ENCODE data around the gene SLC66A1.

SLC66A1 gene

DNA sequence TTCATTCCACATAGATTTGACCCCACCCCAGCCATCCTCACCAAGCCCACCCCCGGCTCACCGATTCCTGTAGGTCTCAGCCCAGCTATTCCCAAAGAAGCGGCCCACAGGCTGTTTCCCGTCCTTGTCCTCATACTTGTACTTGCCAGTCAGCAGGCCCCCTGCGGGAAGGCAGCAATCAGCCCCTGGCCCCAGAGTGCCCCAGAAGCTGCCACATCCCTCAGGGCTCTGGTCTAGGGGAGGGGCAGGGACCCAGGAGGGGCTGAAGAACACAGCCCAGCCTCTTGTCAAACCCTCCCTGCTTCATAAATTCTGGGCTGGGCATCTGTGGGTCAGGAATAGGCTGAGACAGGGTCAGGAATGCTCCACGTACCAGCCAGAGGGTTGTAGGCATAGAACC, 5.2 kb upstream of the SLC66A1 start:
- no peak for DNase-seq

DNA sequence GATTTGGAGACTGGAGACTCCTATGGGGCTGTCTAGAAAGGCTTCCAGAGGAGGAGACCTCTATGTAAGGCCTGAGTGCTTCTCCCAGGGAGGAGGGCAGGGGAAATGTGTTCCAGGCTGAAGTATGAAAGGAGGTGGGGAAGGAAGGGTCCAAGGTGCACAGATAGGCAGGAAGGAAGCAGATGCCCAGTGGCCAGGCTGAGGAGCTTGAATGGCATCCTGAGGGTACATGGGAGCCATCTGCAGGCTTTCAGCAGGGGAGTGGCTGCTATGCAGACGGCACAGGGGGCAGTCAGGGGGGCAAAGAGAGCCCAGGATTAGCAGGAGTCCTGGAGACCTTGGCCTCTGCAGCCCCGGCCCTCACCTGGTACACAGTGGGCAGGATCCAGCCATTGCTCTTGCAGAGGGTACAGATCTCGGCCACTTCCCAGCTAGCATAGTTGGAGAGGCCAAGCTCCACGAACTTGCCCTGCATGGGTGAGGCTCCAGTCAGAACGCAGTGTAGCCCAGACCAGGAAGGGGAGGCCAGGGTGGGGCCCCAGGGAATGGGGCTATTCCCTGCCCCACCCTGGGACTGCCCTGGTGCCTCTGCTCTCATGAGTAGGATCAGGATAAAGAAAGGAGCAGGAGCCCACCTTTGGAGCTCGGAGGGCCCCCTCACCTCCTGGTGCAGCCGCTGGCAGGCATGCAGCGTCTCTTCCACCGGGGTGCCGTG, 4.2 kb upstream of the SLC66A1 start:
- no peak for DNase-seq

DNA sequence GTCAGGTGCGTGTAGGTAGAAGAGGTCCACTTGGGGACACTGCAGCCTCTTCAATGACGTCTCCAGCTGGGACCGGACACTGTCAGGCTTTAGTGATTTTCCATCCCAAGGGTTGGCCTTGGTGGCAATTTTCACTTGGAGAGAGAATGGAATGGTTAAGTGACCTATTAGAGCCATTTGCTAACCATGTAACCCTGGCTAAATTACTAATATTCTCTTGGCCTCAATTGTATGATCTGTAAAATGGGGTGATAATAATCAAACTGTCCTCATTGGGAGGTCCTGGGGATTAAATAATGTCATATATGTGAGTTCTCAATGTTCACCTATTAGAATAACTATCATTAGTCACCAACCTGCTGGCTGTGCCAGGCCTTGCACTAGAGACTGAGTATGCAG, 3.6 kb upstream of the SLC66A1 start:
- DNase-seq, result no peak

DNA sequence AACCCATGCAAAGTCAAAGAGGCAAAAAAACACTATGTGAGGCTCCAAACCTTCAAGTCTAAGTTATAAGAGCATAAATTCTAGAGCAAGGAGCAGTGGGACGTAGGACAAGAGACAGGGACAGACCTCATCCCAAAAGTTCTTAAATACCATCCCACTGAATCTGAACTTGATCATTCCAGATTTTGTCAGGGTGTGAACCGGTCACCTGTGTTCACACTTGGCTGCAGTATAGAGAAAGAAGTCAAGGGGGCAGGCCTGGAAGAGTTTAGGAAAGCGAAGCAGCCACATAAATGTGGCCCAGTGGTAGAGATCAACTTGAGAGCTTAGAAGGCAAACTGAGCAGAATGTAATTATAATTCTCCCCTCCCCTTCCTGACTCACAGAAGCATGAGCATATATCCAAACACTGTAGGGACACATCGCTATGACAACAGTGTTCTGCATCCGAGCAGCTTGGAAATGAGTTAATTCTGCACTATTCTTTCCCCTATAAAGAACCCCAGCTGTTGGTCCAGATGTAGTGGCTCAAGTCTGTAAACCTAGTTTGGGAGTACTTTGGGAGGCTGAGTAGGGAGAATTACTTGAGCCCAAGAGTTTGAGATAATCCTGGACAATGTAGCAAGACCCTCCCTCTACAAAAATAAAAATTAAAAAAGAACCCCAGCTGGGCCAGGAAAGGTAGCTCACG, 2.9 kb upstream of the SLC66A1 start:
- peak; percentile 13 for DNase-seq

DNA sequence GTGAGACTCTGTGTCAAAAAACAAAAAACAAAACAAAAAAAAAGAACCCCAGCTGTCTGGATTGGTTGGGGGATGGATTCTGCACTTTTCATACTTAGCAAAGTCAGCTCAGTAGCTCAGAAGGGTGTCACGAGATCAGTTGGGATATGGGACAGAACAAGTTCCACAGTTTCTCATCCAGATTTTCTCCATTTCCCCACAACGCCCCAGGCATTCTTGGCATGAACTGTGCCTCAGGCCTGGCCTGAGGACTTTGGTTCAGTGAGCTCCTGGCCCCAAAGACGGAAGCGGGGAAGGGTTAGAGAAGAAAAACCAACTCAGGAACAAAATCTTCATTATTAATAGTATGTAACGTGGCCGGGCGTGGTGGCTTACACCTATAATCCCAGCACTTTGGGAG, 2.1 kb upstream of the SLC66A1 start:
- no peak for DNase-seq

DNA sequence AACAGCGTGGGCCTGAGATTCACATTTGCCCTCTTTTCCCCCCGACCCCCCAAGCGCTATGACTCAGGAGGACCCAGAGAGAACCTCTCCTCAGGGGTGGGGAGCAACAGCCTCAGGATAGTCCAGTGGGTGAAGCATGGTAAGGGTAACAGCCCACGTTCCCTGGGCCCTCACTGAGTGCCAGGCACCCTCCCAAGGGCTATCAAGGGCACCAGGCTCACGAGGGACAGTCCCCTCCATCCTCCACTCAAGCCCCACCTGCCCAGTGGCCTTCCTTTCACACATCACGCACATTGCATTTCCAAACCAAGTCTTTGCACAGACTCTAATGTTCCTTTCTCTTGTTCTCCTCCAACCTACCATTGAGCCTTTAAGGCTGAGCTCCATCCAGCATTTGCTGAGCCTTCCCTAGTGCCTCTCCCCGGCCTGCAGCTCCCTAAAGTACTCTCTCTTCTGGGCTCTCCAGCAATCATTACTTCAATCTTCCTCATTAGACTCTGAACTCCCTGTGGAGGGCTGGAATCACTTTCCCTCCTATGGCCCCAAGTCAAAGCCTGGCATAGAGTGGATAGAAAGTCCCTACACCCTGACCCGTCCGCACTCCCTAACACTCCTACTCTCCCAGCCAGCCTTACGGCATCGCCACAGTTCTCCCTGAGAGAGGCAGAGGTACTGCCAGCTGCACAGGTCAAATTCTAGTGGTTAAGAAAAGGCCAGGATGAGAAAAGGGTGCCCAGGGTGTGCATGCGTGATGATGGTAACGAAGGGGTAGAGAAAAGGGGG, 1.2 kb upstream of the SLC66A1 start:
- DNase-seq, result no peak

DNA sequence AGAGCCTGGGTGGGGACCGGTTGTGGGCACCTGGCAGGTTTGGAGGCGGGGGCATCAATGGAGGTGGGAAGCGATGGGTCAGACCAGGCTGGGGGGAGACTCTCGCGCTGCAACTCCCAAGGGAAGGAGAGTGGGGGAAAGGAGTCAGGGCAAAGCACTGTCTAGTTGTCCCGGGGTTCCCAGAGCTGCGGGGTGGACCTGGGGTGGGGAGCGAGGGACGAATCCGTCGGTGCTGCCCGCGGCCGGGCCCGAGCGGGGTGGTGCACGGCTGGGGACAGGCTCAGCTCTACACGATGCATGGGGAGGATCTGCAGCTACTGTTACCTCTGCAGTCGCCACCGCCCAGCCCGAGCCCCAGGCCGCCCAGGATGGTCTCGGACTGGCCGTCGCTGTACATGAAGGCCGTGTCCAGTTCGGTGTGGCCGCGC, 609 bp upstream of the SLC66A1 start:
- no peak for DNase-seq

DNA sequence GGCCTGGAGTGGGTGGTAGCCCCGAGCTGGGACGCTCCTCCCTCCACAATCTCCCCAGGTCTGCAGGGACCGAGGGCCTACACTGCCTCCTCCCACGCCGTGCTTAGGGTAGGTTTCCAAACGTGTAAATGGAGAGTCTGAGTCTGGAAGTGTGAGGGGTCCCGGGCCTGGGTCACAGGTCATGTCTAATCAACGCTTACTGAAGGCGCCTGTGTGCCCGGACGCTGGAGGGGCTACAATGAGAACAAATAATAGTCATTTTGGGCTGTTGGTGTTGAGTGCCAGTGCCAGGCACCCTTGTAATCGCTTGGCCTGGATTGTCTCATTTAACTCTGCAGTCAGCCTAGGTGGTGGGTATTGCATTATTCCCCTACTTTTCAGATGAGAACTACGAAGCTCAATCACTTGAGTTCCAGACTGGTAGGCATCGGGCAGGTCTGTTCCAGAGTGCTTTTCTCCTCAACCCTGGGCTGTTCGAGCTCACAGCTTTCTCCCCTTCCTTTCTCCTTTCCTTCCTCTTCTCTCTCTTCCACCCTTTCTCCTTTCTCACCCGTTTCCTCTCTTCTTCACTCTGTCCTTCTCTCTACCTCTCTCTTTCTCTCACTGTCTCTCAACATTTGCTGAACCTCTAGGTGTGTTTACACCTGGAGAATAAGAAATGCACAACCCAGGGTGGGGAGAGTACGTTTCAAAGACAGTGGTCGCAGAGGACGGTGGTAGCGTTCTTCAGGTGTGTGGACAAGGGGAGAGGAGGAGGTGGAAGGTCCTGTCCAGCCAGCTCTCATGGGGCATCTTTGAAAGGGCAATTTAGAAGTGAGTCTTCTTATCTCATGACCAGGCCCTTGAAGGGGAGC, 883 bp downstream of the SLC66A1 start:
- no peak for DNase-seq

DNA sequence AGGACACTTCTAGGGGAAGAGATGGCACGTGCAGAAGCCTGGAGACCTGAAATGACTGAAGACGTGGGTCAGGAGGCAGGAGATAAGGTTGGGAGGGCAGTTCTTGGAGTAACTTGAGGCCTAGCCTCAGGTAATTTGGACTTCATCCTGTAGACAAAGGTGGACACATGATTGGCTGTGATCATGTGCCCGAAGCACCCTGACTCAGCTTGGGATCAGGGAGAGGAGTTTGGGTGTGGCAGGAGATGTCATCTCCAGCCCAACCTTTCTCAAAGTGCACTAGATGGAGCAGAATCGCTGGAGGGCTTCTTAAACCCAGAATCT, 1.5 kb downstream of the SLC66A1 start:
- DNase-seq, result no peak

DNA sequence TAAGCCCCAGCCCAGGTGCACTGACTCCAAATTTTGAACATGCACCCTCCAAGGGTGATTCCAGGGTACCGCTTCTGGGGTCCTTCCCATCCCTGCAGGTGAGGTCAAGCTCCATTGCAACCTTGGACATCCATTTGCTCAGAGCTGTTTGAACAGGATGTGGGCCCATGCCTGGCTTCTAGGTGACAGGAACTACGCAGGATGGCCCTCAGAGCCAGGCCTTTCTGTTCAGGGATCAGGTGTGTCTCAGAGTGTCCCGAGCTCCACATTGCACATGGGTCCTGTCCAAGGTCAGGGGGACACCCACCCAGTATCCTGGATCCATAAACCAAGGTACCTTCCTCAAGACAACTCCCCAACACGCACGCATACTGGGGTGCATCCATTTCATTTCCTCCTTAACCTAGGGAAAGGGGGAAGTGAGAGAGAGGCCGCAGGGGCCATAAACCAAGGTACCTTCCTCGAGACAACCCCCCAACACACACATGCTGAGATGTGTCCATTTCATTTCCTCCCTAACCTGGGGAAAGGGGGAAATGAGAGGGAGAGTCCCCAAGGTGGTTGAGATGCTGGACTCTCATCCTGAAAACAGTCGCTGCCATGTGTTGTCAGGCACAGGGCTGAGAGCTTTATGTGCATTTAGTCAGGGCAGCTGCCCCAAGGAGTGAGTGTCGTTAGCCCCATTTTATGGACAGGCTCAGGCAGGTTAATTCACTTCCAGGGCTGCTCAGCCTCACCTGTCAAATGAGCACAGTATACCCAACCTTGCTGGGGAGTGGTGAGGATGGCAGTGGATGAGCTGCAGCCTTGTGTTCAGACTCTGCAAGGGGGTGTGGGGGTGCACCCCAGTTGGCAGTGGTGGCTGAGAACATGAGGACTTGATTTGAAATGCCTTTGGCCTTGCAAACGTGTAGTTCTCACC, 2.1 kb downstream of the SLC66A1 start:
- peak; percentile 72 for DNase-seq

DNA sequence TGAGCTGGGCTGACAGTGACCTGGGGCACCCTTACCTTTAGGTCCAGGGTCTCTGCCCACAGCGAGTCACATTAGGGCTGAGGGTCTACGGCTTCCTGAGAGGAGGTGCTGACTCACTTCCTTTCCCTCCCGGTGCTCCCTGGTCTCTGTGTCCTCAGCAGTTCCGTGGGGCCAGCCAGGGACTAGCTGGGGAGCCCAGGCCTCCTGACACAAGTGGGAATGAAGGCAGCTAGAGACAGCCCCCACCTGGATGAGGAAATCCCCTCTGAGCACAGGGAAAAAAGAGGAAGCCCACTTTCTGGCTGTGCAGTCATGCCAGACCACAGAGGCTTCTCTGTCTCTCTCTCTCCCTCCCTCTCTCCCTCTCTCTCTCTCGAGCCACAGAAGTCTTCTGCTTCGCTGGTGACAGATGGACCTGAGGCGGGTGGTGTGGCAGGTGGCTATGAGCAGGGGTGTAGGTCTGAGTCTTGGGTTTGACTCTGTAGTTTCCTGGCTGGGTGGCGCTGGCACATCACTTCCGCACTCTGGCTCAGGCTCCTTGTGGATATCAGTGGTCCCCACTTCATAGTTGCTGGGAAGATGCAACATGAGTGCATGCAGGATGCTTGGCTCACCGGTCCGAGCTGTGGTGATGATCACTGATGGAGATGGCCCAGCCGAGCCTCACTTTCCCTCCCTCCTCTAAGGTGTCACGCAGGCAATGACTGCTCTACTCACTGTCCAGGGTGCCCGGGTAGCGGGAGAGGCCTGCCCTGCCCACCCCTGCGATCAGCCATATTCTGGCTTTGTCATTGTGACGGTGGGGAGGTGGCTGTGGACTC, 3.5 kb downstream of the SLC66A1 start:
- peak; percentile 91 for DNase-seq

DNA sequence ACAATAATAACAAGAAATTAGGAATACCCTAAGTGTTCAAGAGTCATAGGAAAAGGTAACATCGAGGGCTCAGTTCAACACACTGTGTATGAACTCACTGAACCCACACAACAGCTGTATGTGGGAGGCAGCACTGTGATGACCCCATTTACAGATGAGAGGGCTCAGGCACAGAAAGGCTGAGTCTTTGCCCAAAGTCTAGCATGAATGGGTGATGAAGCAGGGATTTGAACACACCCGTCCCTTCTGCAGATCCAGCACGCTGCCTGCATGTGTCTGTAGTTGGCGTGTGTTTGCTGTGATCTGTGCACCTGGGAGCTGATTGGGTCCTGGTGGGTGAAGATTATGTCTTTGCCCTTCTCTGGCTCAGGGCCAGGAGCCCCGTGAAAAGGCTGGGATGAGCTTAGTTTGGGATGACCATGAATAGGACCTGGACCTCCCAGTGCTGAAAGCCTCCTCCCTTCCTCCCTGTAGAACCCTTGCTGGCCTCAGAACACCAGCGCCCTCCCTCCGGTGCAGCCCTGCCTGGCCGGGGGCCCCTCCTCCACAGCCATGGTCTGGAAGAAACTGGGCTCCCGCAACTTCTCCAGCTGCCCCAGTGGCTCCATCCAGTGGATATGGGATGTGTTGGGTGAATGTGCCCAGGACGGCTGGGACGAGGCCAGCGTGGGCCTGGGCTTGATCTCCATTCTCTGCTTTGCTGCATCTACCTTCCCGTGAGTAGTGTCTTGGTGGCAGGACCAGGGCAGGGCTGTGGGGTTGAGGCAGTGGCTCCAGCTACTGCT, 5.2 kb downstream of the SLC66A1 start:
- DNase-seq, result peak; percentile 19

DNA sequence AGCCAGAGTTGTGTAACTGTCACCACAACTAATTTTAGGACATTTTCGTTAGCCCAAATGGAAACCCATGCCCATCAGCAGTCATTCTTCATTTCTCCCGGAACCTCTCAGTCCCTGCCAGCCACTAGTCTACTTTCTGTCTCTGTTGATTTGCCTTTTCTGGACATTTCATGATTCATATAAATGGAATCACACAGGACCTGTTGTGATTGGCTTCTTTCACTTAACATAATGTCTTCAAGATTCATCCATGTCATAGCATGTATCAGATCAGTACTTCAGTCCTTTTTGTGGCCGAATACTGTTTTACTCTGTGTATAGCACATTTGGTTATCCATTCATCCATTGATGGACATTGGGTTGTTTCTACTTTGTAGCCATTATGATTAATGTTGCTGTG, 7.1 kb downstream of the SLC66A1 start:
- DNase-seq, result peak; percentile 96

DNA sequence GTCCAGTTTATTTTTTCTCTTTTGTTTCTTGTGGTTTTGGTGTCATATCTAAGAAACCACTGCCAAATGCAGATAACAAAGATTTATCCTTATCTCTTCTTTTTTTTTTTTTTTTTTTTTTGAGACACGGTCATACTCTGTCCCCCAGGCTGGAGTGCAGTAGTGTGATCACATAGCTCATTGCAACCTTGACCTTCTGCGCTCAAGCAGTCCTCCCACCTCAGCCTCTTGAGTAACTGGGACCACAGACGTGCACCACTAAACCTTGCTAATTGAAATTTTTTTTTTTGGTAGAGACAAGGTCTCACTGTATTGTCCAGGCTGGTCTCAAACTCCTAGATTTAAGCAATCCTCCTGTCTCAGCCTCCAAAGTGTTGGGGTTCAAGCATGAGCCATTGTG, 8.9 kb downstream of the SLC66A1 start:
- peak; percentile 39 for DNase-seq

DNA sequence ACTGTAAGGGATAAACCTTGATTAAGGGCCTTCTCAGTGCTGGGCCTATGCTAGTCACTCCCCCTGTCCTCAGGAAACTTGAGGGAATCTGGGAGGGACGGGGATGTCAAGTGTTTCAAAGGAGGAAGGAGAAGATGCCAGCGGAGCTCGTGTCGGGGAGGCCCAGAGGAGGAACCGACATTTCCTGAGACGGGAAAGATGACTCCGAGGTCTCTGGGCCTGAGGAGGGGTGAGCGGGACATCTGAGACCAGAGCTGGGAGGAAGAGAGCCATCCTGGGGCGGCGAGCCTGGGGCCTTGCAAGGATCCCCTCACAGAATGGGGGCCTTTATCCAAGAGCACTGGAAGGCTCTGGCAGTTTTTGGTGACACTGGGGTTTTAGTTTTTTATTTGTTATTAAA, 10.4 kb downstream of the SLC66A1 start:
- no peak for DNase-seq

DNA sequence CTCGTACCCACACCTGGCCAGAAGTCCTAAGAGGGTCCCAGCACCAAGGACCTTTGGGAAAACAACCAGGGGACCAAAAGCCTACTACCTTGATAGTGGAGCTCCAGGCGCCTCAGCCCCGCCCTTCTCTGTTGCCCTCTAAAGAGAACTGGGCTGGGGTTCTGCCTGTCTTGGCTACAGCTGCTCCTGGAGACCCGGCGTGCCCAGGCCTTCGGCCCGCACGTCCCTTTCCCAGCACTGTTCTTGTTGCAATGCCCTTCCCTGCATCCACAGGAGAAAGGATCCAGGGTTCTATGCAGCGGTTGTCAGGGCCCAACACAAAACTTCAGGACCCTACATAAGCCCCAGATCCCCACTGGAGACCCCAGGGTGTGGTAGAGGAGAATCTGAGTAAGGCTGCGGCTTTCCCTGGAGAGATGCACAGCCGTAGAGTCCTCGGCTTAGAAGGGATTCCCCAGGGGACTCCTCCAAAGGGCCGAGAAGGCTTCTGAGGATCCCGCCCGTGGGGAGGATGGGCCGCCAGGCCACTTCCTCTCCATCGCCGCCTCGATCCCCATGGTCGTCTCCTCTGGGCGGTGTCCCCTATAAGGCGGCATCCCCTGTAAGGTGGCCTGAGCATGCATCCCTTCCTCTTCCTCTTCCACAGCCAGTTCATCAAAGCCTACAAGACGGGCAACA, 12.0 kb downstream of the SLC66A1 start:
- no peak for DNase-seq

DNA sequence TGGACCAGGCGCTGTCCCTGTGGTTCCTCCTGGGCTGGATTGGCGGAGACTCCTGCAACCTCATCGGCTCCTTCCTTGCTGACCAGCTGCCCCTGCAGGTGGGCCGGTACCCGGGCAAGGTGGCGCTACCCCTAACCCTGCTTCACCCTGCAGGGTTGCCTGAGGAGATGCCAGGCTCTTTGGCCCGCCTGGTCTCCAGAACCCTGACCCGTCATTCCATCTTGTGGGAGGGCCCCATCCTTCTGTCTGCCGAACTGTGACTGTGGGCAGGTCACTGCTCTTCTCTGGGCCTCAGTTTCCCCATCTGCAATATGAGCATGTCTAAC, 12.5 kb downstream of the SLC66A1 start:
- no peak for DNase-seq

DNA sequence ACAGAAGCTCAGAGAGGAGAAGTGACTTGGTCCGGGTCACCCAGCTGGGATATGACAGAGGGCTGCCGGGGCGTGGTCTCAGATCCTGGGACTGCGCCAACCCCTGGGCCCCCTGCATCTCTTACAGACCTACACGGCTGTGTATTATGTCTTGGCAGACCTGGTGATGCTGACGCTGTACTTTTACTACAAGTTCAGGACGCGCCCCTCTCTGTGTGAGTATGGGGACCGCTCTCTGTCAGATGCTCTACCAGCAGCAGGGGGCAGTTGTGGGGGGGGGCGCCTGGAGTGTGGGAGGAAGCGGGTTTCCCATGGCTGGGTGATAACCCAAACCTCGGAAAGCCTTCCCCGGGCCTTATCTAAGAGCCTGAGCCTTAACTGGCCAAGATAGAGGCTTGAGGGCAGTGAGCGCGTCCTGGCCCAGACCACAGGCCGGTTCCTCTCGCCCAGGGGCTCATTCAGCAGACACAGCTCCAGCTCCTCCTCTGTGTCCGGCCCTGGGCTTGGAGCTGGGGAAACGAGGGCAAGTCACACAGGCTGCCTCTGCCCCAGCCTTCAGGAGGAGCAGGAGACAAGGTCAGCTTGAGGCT, 13.3 kb downstream of the SLC66A1 start:
- no peak for DNase-seq
